C4-2B (cell line): ENCODE data around the gene ADPGK.

Experiments
- CTCF ChIP-seq: fragments of 450-650 bp; conservative IDR thresholded peaks from 2 replicates; pipeline ENCODE4 v1.5.1; 2017; ENCODE audit warnings: mild to moderate bottlenecking
- ZFX ChIP-seq: fragments of 450-650 bp; IDR thresholded peaks from 2 replicates; pipeline ENCODE4 v1.6.1; 2017

GRCh38 chr15:72740219-72740618 is 43.3 kb downstream of the ADPGK start:
- TF ChIP-seq CTCF: no peak
- TF ChIP-seq ZFX: no peak
